HG03558 (cell line): ENCODE data around the gene ZCCHC2.

Source experiments
- ATAC-seq: cut with Tn5 transposase; IDR thresholded peaks from one replicate; pipeline ENCODE4 v1.9.1; 2021; ENCODE audit warnings: moderate number of reproducible peaks; ENCODE audit not compliant: unreplicated experiment; ENCODE audit errors: extremely low read depth

Gene ZCCHC2

GRCh38 chr18:62537042-62537894 is 14.4 kb downstream of the ZCCHC2 start:
- no peak for ATAC-seq

GRCh38 chr18:62537946-62538345 is 15.1 kb downstream of the ZCCHC2 start:
- ATAC-seq, result no peak

- no peak for ATAC-seq
These were observed 16.1 kb downstream of the ZCCHC2 start for GRCh38 chr18:62538881-62539280.

GRCh38 chr18:62539284-62540165 is 16.7 kb downstream of the ZCCHC2 start:
- no peak for ATAC-seq

GRCh38 chr18:62543021-62543420 is 20.2 kb downstream of the ZCCHC2 start:
- ATAC-seq, result no peak

DNA sequence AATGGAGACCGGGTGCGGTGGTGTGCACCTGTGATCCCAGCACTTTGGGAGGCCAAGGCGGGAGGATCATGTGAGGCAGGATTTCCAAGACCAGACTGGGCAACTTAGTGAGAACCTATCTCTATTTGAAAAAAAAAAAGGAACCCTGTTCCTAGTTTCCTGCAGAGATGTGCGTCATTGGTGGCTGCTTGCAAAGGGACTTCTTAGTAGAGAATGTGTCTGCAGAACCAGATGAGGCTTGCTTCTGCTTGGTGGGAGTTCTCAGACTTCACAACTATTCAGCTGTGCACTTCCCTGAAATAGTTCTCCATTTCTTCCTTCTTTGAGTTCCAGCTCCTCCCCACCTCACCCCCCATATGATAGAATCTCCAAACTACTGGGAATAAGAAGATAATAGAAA is 22.3 kb downstream of the ZCCHC2 start:
- no peak for ATAC-seq

DNA sequence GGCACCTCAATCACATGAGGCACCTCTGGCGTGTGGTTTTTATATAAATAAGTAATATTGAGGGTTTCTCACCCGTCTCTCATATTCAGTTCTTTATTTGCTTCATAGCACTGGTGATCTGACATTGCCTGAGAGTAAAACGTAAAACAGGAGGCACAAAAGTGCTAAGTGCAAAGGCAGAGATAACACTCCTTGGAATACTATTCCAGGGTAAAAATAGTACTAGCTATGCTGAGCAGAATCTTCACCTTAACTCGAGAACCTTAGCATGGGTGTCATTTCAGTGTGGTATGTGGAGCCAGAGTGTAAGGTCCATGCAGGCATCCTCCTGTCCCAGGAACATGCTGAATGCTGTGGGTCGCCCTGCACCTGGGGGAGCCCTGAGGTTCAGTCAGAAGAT is 26.9 kb downstream of the ZCCHC2 start:
- no peak for ATAC-seq

DNA sequence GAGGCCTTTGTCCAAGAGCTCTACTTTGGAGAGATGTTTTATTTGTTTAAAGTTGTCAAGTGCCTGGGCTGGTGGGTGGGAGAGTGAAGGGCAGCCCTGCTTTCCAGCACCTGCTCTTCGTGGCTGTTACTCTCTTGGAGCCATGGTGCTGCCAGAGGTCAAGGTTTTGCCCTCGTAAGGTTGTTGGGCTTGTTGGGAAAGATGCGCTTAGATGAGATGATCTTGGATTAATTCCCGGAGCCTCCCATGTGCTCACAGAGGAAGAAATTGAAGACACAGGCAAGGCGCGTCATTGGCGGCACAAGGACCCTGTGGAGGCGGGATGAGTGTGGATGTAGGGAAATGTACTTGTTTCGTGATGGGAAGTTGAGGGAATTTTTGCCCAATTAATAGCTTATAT is 27.9 kb downstream of the ZCCHC2 start:
- ATAC-seq, result no peak

DNA sequence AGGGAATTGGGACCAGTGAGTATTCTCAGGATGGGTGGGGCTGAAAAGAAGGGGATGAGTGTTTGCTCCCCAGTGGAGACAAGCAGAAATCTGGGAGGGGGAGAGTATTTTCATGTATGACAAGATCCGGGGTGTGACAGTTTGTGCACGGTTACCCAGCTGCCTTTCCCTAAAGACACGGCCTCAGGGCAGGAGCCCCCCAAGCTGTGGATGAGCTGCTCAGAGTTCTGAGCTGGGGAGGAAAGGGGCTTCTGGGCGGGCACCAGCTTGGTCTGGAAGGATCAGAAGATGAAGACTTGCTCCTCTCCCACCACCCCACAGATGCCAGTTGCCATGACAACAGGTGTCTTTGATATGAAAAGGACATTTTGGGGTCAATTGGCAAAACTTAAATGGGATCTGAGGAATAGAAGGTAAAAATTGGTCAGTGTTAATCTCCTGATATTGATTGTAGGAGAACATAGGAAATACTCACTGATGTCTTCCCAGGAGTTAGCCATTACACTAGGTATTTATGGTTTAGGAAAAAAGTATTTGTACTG is 29.2 kb downstream of the ZCCHC2 start:
- ATAC-seq, result no peak

- ATAC-seq, result no peak
These were observed 31.4 kb downstream of the ZCCHC2 start for GRCh38 chr18:62554061-62554815.

DNA sequence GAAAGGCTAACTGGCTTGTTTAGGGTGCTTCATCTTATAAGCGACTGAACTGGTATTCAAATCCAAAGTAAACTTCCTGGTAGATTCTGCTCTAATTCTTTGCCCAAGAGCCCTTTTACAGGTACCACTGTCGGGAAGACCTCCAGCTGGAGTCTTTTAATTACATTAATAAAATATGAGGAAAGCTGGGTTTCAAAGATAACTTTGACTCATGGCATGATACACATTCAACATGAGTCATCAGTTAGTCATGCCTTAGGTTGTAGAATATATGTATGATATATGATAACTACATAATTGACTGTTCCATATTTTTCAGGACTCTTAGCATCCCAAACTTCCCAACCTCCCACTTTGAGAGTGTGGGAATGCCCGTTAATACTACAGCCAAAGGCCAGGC is 32.3 kb downstream of the ZCCHC2 start:
- no peak for ATAC-seq

DNA sequence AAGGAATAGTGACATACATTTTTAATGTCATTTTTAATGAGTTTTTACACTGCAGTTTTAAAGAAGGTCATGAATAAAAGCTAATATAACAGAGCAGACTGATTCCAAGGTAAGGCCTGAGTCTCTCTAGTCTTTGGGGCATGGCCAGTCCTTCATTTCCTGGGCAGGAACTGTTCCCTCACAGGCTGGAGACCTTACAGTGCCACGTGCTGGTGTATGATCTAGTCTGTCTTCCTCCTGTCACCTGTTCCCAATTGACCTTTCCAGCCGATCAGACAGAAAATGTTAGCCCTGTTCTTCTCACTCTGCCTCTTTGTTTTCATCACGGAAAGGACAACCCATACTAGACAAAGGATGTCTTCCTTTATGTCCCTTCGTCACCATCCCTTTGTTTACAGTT is 33.6 kb downstream of the ZCCHC2 start:
- no peak for ATAC-seq

DNA sequence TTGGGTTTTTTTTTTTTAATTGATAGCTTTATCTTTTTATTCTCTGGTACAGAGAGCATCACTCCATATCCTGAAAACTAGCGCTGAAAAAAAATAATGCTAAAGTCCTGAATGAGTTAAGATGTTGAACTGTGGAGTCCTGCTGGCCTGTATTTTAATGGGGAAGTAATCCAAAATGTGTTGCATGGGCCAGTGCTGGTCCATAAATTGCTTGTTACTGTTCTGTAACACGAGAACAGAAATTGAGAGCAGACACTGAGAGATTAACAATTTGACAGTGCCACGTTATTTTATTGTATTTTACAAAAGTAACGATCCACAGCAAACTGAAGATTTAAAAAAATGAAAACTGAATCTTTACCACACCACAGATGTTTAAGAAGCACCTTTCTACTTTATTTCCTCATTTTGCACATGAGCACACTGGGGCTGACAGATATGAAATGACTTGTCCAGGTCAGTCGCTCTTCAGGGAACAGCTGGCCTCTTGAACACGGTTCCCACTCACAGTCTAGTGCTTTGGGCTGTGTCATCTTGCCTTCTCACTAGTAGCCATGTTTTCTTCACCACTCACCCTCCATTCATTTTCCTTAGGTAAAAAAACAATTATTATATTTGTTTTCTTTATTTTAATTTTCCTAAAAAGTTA is 35.3 kb downstream of the ZCCHC2 start:
- no peak for ATAC-seq

GRCh38 chr18:62564044-62564443 is 41.2 kb downstream of the ZCCHC2 start:
- ATAC-seq, result no peak

GRCh38 chr18:62566199-62566598 is 43.4 kb downstream of the ZCCHC2 start:
- no peak for ATAC-seq

GRCh38 chr18:62566818-62567217 is 44.0 kb downstream of the ZCCHC2 start:
- no peak for ATAC-seq

DNA sequence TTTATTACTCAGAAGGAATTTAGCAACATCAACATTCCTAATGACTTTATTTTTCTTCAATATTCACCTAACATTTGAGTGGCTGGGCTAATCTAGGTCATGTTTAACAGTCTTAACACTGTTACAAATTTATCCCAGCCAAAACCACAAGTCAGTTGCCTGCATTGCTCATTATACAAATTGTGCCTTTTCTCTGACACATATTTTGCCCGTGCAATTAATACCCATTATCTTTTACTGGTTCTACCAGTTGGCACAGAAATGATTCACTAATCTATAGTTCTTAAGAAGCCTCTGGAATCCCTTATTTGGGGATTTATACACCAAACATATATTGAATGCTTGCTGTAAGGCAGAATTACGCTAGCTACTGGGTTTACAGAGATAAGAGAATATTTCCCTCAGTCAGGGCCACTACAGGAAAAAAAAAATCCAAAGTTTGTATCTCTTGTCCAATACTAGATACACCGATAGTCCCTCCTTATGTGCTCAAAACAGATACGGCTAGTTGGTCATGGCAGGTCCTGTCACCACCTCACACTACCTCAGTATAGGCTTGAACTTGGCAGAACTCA is 46.3 kb downstream of the ZCCHC2 start:
- no peak for ATAC-seq

DNA sequence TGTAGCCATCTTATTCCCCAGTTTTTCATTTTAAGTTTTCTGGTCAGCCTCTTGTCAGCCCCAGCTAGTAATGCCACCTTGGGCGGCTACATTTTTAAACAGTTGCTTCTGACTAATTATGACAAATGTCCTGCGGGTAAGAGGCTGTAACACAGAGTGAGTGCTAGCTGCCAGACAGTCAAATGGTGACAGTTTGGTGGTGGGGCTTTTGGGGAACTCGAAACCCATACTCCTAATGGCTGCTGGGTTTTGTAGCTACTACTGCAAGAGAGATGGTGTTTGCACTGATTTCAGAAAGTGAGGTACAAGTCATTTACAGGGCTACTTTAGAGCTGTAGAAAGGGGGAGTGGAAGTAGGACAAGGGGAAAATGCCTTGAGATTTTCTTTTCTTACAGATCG is 48.2 kb downstream of the ZCCHC2 start:
- no peak for ATAC-seq

GRCh38 chr18:62571648-62572047 is 48.8 kb downstream of the ZCCHC2 start:
- ATAC-seq, result no peak

DNA sequence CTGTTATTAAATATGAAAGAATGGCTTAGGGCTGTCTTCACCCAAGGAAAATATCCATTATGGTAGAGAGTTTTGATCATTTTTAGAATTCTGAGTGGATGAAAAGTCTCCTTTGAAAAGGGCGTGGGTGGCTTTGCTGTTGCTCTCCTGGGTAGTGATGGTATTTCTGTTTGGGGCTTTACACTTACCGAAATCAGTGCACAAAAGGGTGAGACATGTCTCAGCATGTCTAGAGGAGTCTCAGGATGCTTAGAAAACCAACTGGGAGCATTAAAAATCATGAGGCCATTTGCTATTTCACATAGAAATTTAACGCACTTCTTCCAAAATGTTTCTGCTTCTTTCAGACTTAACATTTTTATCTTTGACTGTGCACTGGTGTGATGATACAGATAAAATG is 49.6 kb downstream of the ZCCHC2 start:
- ATAC-seq, result no peak
